Measurements from ENCODE around the gene ATP1A2.
A peak's percentile ranks its signal among the peaks of the same experiment; 100 is the strongest.
"Not testable (repeated sequence)": the region's sequence is repeated elsewhere in the genome, so short reads cannot be mapped to it uniquely, and the experiment has no call there.

ATP1A2 gene

GRCh38 chr1:160101717-160102522, 13.6 kb upstream of the ATP1A2 start:
- DNase-seq, result no peak

GRCh38 chr1:160103658-160104408, 11.7 kb upstream of the ATP1A2 start:
- no peak for DNase-seq

GRCh38 chr1:160104486-160104885, 11.1 kb upstream of the ATP1A2 start:
- DNase-seq, result no peak

GRCh38 chr1:160105155-160105554, 10.4 kb upstream of the ATP1A2 start:
- no peak for DNase-seq

GRCh38 chr1:160107512-160107911, 8.0 kb upstream of the ATP1A2 start:
- no peak for DNase-seq

GRCh38 chr1:160108888-160109662, 6.5 kb upstream of the ATP1A2 start:
- DNase-seq, result peak in 1 of 2 experiments; percentile 30

GRCh38 chr1:160109686-160110085, 5.9 kb upstream of the ATP1A2 start:
- no peak for DNase-seq

- not testable (repeated sequence) for DNase-seq
Measured at GRCh38 chr1:160111462-160111861, 4.1 kb upstream of the ATP1A2 start.

- no peak for DNase-seq
Measured at GRCh38 chr1:160112357-160112756, 3.2 kb upstream of the ATP1A2 start.

GRCh38 chr1:160113407-160113806, 2.2 kb upstream of the ATP1A2 start:
- no peak for DNase-seq

GRCh38 chr1:160114085-160114484, 1.5 kb upstream of the ATP1A2 start:
- DNase-seq, result no peak

GRCh38 chr1:160116283-160117147, 956 bp downstream of the ATP1A2 start:
- DNase-seq, result no peak

GRCh38 chr1:160117300-160117699, 1.7 kb downstream of the ATP1A2 start:
- no peak for DNase-seq

- no peak for DNase-seq
Measured at GRCh38 chr1:160117709-160118183, 2.2 kb downstream of the ATP1A2 start.

GRCh38 chr1:160118928-160119327, 3.4 kb downstream of the ATP1A2 start:
- DNase-seq, result no peak

GRCh38 chr1:160120797-160121196, 5.2 kb downstream of the ATP1A2 start:
- no peak for DNase-seq

GRCh38 chr1:160121388-160121787, 5.8 kb downstream of the ATP1A2 start:
- DNase-seq, result no peak

GRCh38 chr1:160122978-160123495, 7.5 kb downstream of the ATP1A2 start:
- DNase-seq, result no peak

- DNase-seq, result no peak
Measured at GRCh38 chr1:160123726-160124125, 8.2 kb downstream of the ATP1A2 start.

- DNase-seq, result no peak
Measured at GRCh38 chr1:160124705-160125478, 9.3 kb downstream of the ATP1A2 start.

- no peak for DNase-seq
Measured at GRCh38 chr1:160125746-160126145, 10.2 kb downstream of the ATP1A2 start.
